HG02798 (cell line): ENCODE measurements around the gene ATP13A5.

Source experiments
- ATAC-seq: cut with Tn5 transposase; IDR thresholded peaks from one replicate; pipeline ENCODE4 v1.9.1; 2021; ENCODE audit warnings: mild to moderate bottlenecking; ENCODE audit not compliant: unreplicated experiment, poor library complexity

Gene ATP13A5

GRCh38 chr3:193378706-193379105 is at the start of gene ATP13A5:
Gene ATP13A5, minus strand, starts transcription at chr3:193378753. Its CDS starts 28 bp downstream, at chr3:193378725.
- no peak for ATAC-seq

GRCh38 chr3:193418576-193419373 is 40.2 kb upstream of the ATP13A5 start:
- ATAC-seq: no peak

- no peak for ATAC-seq
These were observed 38.1 kb upstream of the ATP13A5 start for GRCh38 chr3:193416629-193417028.

- no peak for ATAC-seq
These were observed 29.1 kb upstream of the ATP13A5 start for GRCh38 chr3:193407688-193408087.

GRCh38 chr3:193407112-193407511 is 28.6 kb upstream of the ATP13A5 start:
- ATAC-seq: no peak

- ATAC-seq: no peak
These were observed 24.8 kb upstream of the ATP13A5 start for GRCh38 chr3:193403307-193403706.

- ATAC-seq: no peak
These were observed 21.8 kb upstream of the ATP13A5 start for GRCh38 chr3:193400304-193400703.

GRCh38 chr3:193396451-193397244 is 18.1 kb upstream of the ATP13A5 start:
- no peak for ATAC-seq

- ATAC-seq: no peak
These were observed 13.3 kb upstream of the ATP13A5 start for GRCh38 chr3:193391902-193392301.

- ATAC-seq: no peak
These were observed 10.8 kb upstream of the ATP13A5 start for GRCh38 chr3:193389335-193389734.

GRCh38 chr3:193388361-193388760 is 9.8 kb upstream of the ATP13A5 start:
- no peak for ATAC-seq

- ATAC-seq: no peak
These were observed 9.0 kb upstream of the ATP13A5 start for GRCh38 chr3:193387596-193387995.

GRCh38 chr3:193377591-193377990 is 962 bp downstream of the ATP13A5 start:
- ATAC-seq: no peak

- no peak for ATAC-seq
These were observed 2.9 kb downstream of the ATP13A5 start for GRCh38 chr3:193375614-193376013.

GRCh38 chr3:193372783-193373182 is 5.8 kb downstream of the ATP13A5 start:
- ATAC-seq: no peak

GRCh38 chr3:193367868-193368267 is 10.7 kb downstream of the ATP13A5 start:
- no peak for ATAC-seq

GRCh38 chr3:193357291-193357690 is 21.3 kb downstream of the ATP13A5 start:
- no peak for ATAC-seq

- ATAC-seq: no peak
These were observed 24.1 kb downstream of the ATP13A5 start for GRCh38 chr3:193354423-193354822.

GRCh38 chr3:193350744-193351143 is 27.8 kb downstream of the ATP13A5 start:
- ATAC-seq: no peak

GRCh38 chr3:193348686-193349085 is 29.9 kb downstream of the ATP13A5 start:
- no peak for ATAC-seq
